ENCODE measurements around the gene MED27.

Gene MED27

DNA sequence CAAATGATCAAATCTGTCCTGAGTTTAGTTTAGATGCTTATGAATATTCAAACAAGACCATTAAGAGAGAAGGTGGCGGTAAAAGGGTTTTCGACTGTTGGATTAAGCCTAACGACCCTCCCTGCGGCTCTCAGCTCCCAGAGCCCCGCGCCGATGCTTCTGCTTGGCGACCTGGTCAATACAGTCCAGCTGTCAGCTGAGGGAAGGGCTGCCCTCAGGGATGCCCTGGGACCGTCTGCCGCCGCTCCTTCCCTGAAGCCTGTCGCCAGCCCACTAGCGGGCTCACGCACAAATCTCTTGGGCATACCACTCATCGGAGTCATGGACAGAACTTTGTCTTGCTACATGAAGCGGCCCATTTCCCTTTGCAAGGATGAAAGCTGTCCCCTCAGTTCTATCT, 203.2 kb downstream of the MED27 start:
- DNase-seq (ENCODE audit: low spot score) = no peak

GRCh38 chr9:131875828-131876485, 203.7 kb downstream of the MED27 start:
- DNase-seq (ENCODE audit: low spot score) = no peak

DNA sequence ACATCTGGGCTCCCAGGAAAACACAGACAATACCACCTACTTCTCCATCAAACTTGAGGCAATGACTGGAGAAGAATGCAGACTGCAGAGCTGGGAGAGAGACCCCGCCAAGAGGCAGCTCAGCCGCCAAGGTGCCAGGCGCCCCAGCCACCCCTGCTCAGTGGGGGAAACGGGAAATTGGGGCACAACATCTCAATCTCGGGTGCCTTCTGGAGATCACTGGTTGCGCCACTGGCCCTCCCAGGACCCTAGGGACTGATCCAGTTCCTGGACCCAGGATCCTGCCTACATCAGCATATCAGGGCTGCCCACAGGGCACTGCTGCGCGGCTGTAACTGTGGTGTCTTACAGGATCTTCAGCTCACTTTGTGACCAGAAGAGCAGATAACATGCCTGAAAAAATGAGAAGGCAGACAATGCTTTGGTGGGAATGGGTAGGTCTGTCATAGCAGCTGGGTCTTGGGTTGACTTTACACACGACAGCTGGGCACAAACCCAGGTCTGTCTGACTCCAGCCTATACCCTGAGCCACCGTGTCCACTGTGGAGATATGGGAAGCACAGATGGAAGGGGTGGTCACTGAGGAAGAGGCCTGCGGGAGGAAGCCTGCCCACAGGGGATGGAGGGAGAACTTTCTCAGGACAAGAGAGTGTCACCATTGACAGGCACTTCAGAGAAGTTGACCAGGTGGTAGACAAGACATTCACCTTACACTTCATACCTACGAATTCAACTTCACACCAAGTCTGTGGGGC, 204.6 kb downstream of the MED27 start:
- no peak for DNase-seq (ENCODE audit: low spot score)

DNA sequence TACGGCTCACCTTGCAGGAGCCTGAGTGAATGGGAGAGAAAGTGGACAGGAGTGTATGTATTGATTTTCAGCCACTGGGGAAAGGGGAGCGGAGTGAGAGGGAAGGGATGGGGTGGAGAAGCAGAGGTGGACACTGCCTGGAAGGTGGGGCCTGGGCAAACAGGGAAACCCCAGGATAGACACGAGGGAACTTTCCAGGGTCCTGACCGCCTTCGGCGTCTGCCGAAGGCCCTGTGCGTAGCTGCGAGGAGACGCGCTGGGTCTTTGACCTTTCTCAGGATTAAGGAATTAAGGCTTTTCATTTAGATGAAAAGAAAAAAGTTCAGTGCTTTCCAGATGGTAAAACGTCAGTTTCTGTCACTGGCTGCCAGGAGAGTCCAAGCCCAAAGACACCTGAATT, 205.2 kb downstream of the MED27 start:
- DNase-seq (ENCODE audit: low spot score) = no peak

DNA sequence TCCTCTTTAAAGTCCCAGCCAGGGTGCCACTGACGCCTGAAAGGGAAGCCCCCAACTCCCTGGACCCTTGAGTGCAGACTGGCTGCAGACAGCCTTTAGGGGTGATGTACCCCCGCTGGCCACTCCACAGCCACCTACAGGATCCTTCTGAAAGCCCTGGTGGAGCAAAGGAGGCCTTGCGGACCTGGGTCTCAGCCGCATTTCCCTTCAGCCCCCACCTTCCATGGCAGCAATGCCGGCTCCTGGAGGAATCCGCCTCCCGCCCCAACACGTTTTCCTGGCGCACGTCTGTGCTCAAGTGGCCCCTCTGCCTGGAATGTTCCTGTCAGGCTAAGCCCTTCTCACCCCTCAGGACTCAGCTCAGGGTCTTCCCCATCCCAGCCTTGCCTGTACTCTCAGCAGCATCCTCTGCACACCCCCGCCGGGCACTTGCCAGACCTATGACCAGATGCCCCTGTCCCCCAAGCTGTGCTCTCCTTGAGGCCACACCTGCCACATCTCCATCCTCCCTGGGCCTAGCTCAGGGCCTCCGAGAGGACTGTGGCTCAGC, 205.7 kb downstream of the MED27 start:
- DNase-seq (ENCODE audit: low spot score) = no peak

DNA sequence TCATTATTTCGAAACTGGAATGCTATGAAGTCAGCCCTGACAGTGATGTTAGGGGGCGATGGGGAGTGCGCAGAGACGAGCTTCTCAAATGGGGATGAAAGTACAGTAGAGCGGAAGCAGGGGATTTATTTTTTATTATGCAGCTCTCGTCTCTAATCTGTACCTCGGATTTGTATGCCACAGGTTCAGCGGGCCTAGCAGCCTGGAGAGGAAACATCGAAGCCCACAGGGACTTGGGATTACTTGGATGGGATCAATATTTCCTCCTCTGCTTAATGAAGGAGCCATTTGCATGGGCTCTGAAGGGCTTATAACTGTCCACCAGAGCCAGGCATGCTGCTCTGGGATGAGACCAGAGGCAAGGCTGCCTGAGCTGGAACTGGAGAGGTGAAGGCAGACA, 206.3 kb downstream of the MED27 start:
- DNase-seq (ENCODE audit: low spot score) = no peak

GRCh38 chr9:131872702-131873101, 207.0 kb downstream of the MED27 start:
- no peak for DNase-seq (ENCODE audit: low spot score)

DNA sequence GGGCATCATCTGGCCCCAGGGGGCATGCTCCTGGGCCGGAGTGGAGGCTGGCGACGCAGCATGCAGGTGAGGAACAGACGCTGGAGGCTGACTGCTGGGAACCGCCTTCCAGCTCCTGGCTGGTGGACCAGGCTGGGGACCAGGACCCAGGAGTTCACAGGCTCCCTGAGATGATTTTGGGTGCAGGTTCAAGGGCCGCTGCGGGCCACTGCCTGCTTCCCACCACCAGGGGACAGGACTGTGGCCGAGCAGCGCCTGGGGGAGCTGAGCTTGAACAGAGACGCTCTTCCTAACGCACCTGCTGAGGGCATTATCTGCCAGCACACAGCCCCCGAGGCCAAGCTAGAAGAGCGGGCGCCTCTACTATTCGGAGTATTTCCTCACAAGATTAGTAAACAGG, 207.7 kb downstream of the MED27 start:
- no peak for DNase-seq (ENCODE audit: low spot score)

- no peak for DNase-seq (ENCODE audit: low spot score)
These were observed 209.5 kb downstream of the MED27 start for GRCh38 chr9:131870156-131870555.

GRCh38 chr9:131869348-131869747, 210.3 kb downstream of the MED27 start:
- no peak for DNase-seq (ENCODE audit: low spot score)

DNA sequence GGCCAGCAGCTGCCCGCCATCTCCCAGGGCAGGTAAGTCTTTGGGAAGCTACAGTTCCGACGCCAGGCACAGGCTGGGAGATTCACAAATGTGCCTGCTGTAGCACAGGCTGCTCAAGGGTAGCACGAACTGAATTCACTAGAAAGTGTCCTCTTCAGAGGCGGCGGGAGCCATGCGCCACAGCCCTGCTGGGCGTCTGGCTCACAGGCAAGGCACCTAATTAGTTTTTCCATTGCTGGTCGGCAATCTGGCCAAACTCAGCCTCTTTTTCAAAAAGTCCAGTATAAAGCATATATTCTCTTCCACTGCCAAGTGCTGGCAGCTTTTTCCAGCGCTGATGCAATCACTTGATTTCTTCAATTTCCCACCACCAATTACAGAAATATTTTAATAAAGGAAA, 210.9 kb downstream of the MED27 start:
- DNase-seq (ENCODE audit: low spot score) = no peak

DNA sequence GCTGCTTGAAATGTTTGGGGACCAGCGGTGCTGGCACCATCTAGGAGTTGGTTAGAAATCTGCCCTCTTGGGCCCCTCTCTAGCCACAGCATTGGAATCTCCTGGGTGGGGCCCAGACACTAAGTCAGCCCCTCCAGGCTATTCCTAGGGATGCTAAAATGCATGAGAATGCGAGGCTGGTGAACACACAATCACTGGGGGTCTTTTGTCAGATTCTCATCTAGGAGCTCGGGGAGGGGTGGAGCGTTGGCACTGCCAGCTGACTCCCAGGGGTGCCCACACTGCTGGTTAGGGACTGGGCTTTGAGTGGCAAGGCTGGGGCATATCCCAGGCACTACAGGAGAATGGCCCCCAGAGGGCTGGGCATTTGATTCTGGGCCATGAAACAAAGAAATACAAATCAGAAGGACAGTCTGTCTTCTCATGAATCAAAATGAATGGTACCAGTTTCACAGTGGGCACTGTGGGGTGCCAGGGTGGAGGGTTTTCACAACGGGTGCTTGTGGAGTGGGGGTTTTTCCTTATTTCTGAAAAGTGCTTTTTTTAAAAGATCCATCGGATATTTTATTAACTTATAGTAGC, 212.0 kb downstream of the MED27 start:
- DNase-seq (ENCODE audit: low spot score) = no peak

DNA sequence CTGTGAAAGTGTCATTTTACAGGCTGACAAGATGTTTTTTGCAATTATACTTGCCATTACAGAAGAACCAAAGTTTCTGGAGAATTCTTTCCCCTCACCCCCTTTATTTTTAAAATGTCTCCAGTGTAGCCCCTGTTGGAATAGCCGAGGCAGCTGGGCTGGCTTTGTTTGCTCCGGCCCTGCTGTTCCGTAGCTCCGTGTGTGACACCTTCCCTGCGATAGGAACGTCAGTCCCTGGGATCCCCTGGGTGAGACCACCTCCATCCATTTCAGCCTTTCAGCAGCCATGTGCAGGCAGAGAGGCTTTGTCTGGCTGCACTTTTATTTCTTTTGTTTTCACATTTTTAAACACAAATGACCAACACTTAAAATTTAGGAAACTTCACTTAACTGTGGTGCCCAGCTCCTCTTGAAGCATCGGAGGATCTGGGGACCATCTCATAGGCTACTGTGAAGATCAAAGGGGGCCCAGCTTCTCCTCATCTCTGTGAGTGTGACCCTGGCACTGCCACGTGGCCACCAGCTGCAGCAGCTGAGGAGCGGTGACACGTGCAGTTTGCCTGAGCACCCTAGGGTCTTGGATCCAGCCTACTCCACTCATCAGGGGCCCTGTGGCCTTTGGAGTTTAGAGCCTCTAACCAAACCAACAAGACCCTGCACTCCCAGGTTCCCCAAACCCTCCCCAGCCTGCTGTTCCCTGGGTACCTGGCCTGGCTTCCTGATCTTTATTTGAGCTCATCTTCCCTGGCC, 214.0 kb downstream of the MED27 start:
- no peak for DNase-seq (ENCODE audit: low spot score)

- DNase-seq (ENCODE audit: low spot score) = no peak
These were observed 215.1 kb downstream of the MED27 start for GRCh38 chr9:131864531-131864930.

GRCh38 chr9:131863306-131863896, 216.3 kb downstream of the MED27 start:
- DNase-seq (ENCODE audit: low spot score) = no peak

- DNase-seq (ENCODE audit: low spot score) = no peak
These were observed 217.4 kb downstream of the MED27 start for GRCh38 chr9:131862261-131862660.

GRCh38 chr9:131860430-131860829, 219.2 kb downstream of the MED27 start:
- DNase-seq (ENCODE audit: low spot score) = no peak

GRCh38 chr9:131858147-131858546, 221.5 kb downstream of the MED27 start:
- DNase-seq (ENCODE audit: low spot score) = no peak

GRCh38 chr9:131856105-131856504, 223.6 kb downstream of the MED27 start:
- no peak for DNase-seq (ENCODE audit: low spot score)

DNA sequence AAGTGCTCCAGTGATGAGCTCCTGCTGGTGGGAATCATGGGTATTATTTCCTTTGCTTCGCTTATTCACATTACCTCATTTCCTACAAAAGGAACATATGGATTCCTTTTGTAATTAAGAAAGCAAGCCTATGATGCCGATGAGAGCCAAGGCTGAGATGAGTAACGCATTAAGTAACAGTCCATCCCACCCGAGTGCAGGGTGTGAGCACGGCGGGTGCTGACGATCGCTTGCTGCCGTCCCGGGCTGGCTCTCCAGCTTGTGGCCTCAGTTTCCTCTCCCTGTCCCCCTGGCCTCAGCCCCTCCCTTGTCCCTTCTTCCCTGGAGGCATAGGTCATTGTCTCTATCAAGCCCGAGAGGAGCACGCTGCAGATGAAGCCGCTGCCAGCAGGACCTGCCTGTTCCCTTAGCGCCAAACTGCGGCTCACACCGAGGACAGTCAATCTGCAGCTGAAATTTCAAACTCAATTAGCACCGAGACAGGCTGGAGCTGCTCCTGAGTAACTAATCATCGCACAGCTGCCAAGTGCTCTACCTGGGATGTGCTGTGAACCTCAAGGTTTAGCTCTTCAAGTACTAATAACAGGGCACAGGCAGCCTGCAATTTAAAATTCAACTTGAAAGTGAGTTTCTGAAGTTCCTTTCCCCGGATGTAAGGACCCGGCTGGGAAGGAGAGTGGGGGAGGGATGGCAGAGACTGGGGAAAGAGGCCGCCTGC, 224.6 kb downstream of the MED27 start:
- DNase-seq (ENCODE audit: low spot score) = no peak

DNA sequence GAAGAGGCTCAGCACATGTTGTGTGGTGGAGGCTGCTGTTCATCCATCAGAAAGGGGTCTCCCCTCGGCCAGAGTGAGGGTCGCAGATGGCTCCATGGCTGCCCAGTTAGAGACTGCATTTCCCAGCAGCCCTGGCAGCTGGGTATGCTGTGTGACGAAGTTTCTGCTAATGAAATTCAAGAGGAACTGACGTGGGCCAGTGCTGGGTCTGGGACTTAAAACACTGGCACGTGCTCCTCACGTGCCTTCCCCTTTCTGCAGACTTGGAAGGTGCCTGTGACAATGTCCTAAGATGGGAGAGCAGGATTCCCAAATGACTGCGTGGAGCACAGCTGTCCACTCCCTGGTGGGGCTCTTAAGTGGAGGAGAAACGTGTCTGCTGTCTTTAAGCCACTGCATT, 225.3 kb downstream of the MED27 start:
- no peak for DNase-seq (ENCODE audit: low spot score)
